Motor neuron (in vitro differentiated cells): ENCODE measurements around the gene RPS19BP1. TPM values are rescaled to one million over a fixed set of nuclear protein-coding genes. Genes with fewer than 3 reads are reported as not detected.
"Not testable (repeated sequence)": the region's sequence is repeated elsewhere in the genome, so short reads cannot be mapped to it uniquely, and the experiment has no call there.

Experiments used
- ATAC-seq, 8 experiments: fragments of 200-7000 bp; cut with Tn5 transposase; replicated peaks in 6 of 8; 2 replicates each; pipeline ENCODE4 v1.8.0; 2021; ENCODE audit warnings: mild to moderate bottlenecking in 8 of 8, moderate library complexity in 8 of 8
- H3K27ac ChIP-seq, 2 donors: fragments of 250-450 bp; sonication (Bioruptor Pico); 2 replicates each; pipeline ENCODE4 v1.9.0; 2021; ENCODE audit warnings: antibody characterized with exemption in 2 of 2, mild to moderate bottlenecking in 2 of 2, moderate library complexity in 1 of 2
- H3K4me1 ChIP-seq, 2 donors: fragments of 250-450 bp; sonication (Bioruptor Pico); replicated peaks in 1 of 2; 2 replicates each; pipeline ENCODE4 v1.6.1; 2021; ENCODE audit warnings: antibody characterized with exemption in 2 of 2, mild to moderate bottlenecking in 2 of 2, moderate library complexity in 1 of 2
- H3K4me3 ChIP-seq, 5 donors: fragments of 250-450 bp; sonication (Bioruptor Pico); 2 replicates each; pipeline ENCODE4 v1.9.0; 2021; ENCODE audit warnings: antibody characterized with exemption in 5 of 5, mild to moderate bottlenecking in 5 of 5, moderate library complexity in 4 of 5
- WGBS, 10 experiments: fragments of 450-650 bp; shearing (Covaris generic); methylation state at CpG; one replicate each; pipeline ENCODE4 v1.0.0; 2022; 5-methylcytosine and 5-hydroxymethylcytosine counted together
- in situ Hi-C, 9 experiments: fragments of 400-800 bp; cut with MboI; loops; one replicate each; pipeline ENCODE4 v1.15.0; 2021; ENCODE audit warnings: low sequenced_read_pairs in 9 of 9, low pct_unique_long_range_greater_than_20kb in 2 of 9; ENCODE audit not compliant: unreplicated experiment in 9 of 9
- total RNA-seq, 8 experiments: library from RNA; unstranded; fragments of 300-600 nt; gene quantifications; 2 replicates each; pipeline versions ENCODE4 v1.2.3 to v1.2.4, GENCODE V29; 2022

RPS19BP1 gene
- total RNA-seq, 8 experiments from 2014 or later: 69.1 to 114 (median 89.9) TPM

- H3K4me1 ChIP-seq: peaks cover 26 to 27% of the 10 kb centered on the region in 2 donors
- H3K27ac ChIP-seq: no peak overlapping the region
- WGBS, 10 experiments: 0 to 100% (median 61%) methylated on average over 1 to 8 of the region's 14 CpGs; no CpG with 5 or more reads in 2 of the 10 experiments
- in situ Hi-C loops: loop anchor here in 7 of 9 experiments (25.0 kb wide), 4 partner anchors 110 to 360 kb away; partner anchors contain the start of genes CBX7 (in 6 of the 7), SYNGR1 (in 2 of the 7) and TAB1 (in 1 of the 7)
- peak in 2 of 8 experiments; percentile 0 for ATAC-seq
- peak overlapping the region; percentile 93 to 100 (median 95) for H3K4me3 ChIP-seq
Observed at GRCh38 chr22:39522567-39523300, 9.8 kb downstream of the RPS19BP1 start.

GRCh38 chr22:39522091-39522490 is 10.5 kb downstream of the RPS19BP1 start:
- Histone ChIP-seq H3K4me1 (peaks cover 24 to 26% of the 10 kb centered on the region in 2 donors), H3K4me3 (peak overlapping the region; percentile 93 to 100 (median 95))
- H3K27ac ChIP-seq, ATAC-seq: not testable (repeated sequence)
- in situ Hi-C loops: loop anchor here in 7 of 9 experiments (25.0 kb wide), 4 partner anchors 110 to 360 kb away; partner anchors contain the start of genes CBX7 (in 6 of the 7), SYNGR1 (in 2 of the 7) and TAB1 (in 1 of the 7)
- WGBS, 10 experiments: 0 to 90% (median 40%) methylated on average over 1 to 2 of the region's 5 CpGs; no CpG with 5 or more reads in 7 of the 10 experiments

- H3K27ac ChIP-seq: peak overlapping the region; percentile 99 to 100
- in situ Hi-C loops: loop anchor here in 7 of 9 experiments (25.0 kb wide), 4 partner anchors 109 to 359 kb away; partner anchors contain the start of genes CBX7 (in 6 of the 7), SYNGR1 (in 2 of the 7) and TAB1 (in 1 of the 7)
- ATAC-seq: not testable (repeated sequence)
- peaks cover 24 to 26% of the 10 kb centered on the region in 2 donors for H3K4me1 ChIP-seq
- H3K4me3 ChIP-seq: peak overlapping the region; percentile 93 to 100 (median 95)
- 0 to 21% (median 3%) methylated on average over 1 to 4 of the region's 28 CpGs; no CpG with 5 or more reads in 4 of the 10 experiments for WGBS, 10 experiments
Observed at GRCh38 chr22:39521106-39521885, 11.3 kb downstream of the RPS19BP1 start.

GRCh38 chr22:39520226-39521105 is 12.1 kb downstream of the RPS19BP1 start, which contains the start of gene ATF4:
ATF4 (plus strand) TSS chr22:39520562; CDS start chr22:39521446, 884 bp downstream.
- in situ Hi-C loops: loop anchor here in 7 of 9 experiments (25.0 kb wide), 4 partner anchors 108 to 358 kb away; partner anchors contain the start of genes CBX7 (in 6 of the 7), SYNGR1 (in 2 of the 7) and TAB1 (in 1 of the 7)
- Histone ChIP-seq H3K27ac (peak within 1 kb of the TSS; percentile 99 to 100), H3K4me1 (peaks cover 24 to 26% of the 10 kb centered on the region in 2 donors), H3K4me3 (peak within 1 kb of the TSS; percentile 93 to 100 (median 95))
- 0% methylated on average over 1 to 4 of the region's 86 CpGs; no CpG with 5 or more reads in 5 of the 10 experiments for WGBS, 10 experiments
- peak; percentile 13 to 45 (median 28) for ATAC-seq

- Histone ChIP-seq H3K4me3 (peak overlapping the region; percentile 93 to 100 (median 95)), H3K27ac (peak overlapping the region; percentile 99 to 100), H3K4me1 (peaks cover 24 to 26% of the 10 kb centered on the region in 2 donors)
- 0% methylated on average over 1 to 9 of the region's 47 CpGs; no CpG with 5 or more reads in 5 of the 10 experiments for WGBS, 10 experiments
- in situ Hi-C loops: loop anchor here in 7 of 9 experiments (25.0 kb wide), 4 partner anchors 107 to 357 kb away; partner anchors contain the start of genes CBX7 (in 6 of the 7), SYNGR1 (in 2 of the 7) and TAB1 (in 1 of the 7)
- ATAC-seq: peak; percentile 61 to 89 (median 84)
Observed at GRCh38 chr22:39519681-39520225, 12.8 kb downstream of the RPS19BP1 start.

GRCh38 chr22:39518996-39519680 is 13.4 kb downstream of the RPS19BP1 start:
- Histone ChIP-seq H3K4me1 (peaks cover 22 to 26% of the 10 kb centered on the region in 2 donors), H3K27ac (peak overlapping the region; percentile 99 to 100), H3K4me3 (peak overlapping the region; percentile 93 to 100 (median 95))
- in situ Hi-C loops: loop anchor here in 7 of 9 experiments (25.0 kb wide), 4 partner anchors 107 to 357 kb away; partner anchors contain the start of genes CBX7 (in 6 of the 7), SYNGR1 (in 2 of the 7) and TAB1 (in 1 of the 7)
- peak in 3 of 8 experiments; percentile 1 to 3 (median 1) for ATAC-seq
- WGBS, 10 experiments: 0 to 46% (median 17%) methylated on average over 2 to 19 of the region's 24 CpGs; no CpG with 5 or more reads in 4 of the 10 experiments

- WGBS, 10 experiments: 33 to 75% (median 64%) methylated on average over 2 to 4 of the region's 5 CpGs; no CpG with 5 or more reads in 4 of the 10 experiments
- H3K27ac ChIP-seq: peak overlapping the region; percentile 99 to 100
- no peak for ATAC-seq
- peaks cover 14 to 26% of the 10 kb centered on the region in 2 donors for H3K4me1 ChIP-seq
- no peak overlapping the region for H3K4me3 ChIP-seq
- in situ Hi-C loops: loop anchor here in 7 of 9 experiments (25.0 kb wide), 4 partner anchors 106 to 356 kb away; partner anchors contain the start of genes CBX7 (in 6 of the 7), SYNGR1 (in 2 of the 7) and TAB1 (in 1 of the 7)
Observed at GRCh38 chr22:39518144-39518786, 14.3 kb downstream of the RPS19BP1 start.

GRCh38 chr22:39517470-39517869 is 15.1 kb downstream of the RPS19BP1 start:
- in situ Hi-C loops: loop anchor here in 7 of 9 experiments (25.0 kb wide), 4 partner anchors 105 to 355 kb away; partner anchors contain the start of genes CBX7 (in 6 of the 7), SYNGR1 (in 2 of the 7) and TAB1 (in 1 of the 7)
- no peak for ATAC-seq
- Histone ChIP-seq H3K4me3 (no peak overlapping the region), H3K27ac (no peak overlapping the region), H3K4me1 (peaks cover 10 to 19% of the 10 kb centered on the region in 2 donors)
- WGBS, 10 experiments: 80 to 94% (median 87%) methylated on average over 1 to 3 of the region's 3 CpGs; no CpG with 5 or more reads in 6 of the 10 experiments

GRCh38 chr22:39515266-39516050 is 17.1 kb downstream of the RPS19BP1 start:
- H3K27ac ChIP-seq: no peak overlapping the region
- H3K4me3 ChIP-seq: no peak overlapping the region
- peaks cover 8 to 9% of the 10 kb centered on the region in 2 donors for H3K4me1 ChIP-seq
- WGBS, 10 experiments: 31 to 100% (median 92%) methylated on average over 1 to 10 of the region's 12 CpGs; no CpG with 5 or more reads in 1 of the 10 experiments
- no peak for ATAC-seq
- in situ Hi-C loops: loop anchor here in 7 of 9 experiments (25.0 kb wide), 4 partner anchors 103 to 353 kb away; partner anchors contain the start of genes CBX7 (in 6 of the 7), SYNGR1 (in 2 of the 7) and TAB1 (in 1 of the 7)
